ACC112 (cell line): ENCODE data around the gene BRIP1.

Experiments
- H2AFZ ChIP-seq: fragments of 200-600 bp; sonication (generic); one replicate; pipeline ENCODE4 v1.6.0; 2017; ENCODE audit warnings: antibody characterized with exemption, low read length; ENCODE audit not compliant: unreplicated experiment
- H3K27ac ChIP-seq: fragments of 200-600 bp; sonication (generic); 2 replicates; pipeline ENCODE4 v1.5.1; 2014; ENCODE audit warnings: low read depth, mild to moderate bottlenecking, antibody characterized with exemption, low read length, moderate library complexity
- H3K27me3 ChIP-seq: fragments of 200-600 bp; sonication (generic); 2 replicates; pipeline ENCODE4 v1.6.1; 2014; ENCODE audit warnings: mild to moderate bottlenecking, antibody characterized with exemption, low read length, moderate library complexity, mixed read lengths; ENCODE audit not compliant: insufficient read depth
- H3K36me3 ChIP-seq: fragments of 200-600 bp; sonication (generic); 2 replicates; pipeline ENCODE4 v1.6.1; 2016; ENCODE audit warnings: mild to moderate bottlenecking, antibody characterized with exemption, low read length, moderate library complexity, mixed read lengths; ENCODE audit not compliant: insufficient read depth
- H3K4me1 ChIP-seq: fragments of 200-600 bp; sonication (generic); one replicate; pipeline ENCODE4 v1.6.1; 2016; ENCODE audit warnings: low read length, mixed read lengths; ENCODE audit not compliant: insufficient read depth, unreplicated experiment, control insufficient read depth
- H3K4me3 ChIP-seq: fragments of 200-600 bp; sonication (generic); 2 replicates; pipeline ENCODE4 v1.5.1; 2014; ENCODE audit warnings: mild to moderate bottlenecking, low read depth, low read length
- H3K79me2 ChIP-seq: fragments of 200-600 bp; sonication (generic); one replicate; pipeline ENCODE4 v1.6.0; 2016; ENCODE audit warnings: low read length; ENCODE audit not compliant: control insufficient read depth, unreplicated experiment, insufficient read depth

The BRIP1 gene

GRCh38 chr17:61846088-61846487 is 17.2 kb downstream of the BRIP1 start:
- H3K27ac ChIP-seq = no peak overlapping the region
- H3K4me3 ChIP-seq = no peak overlapping the region
- H3K27me3 ChIP-seq = no peaks in the 10 kb centered on the region
- no peaks in the 10 kb centered on the region for H3K4me1 ChIP-seq
- H3K36me3 ChIP-seq = peaks cover 17% of the 10 kb centered on the region
- no peaks in the 10 kb centered on the region for H3K79me2 ChIP-seq
- no peak overlapping the region for H2AFZ ChIP-seq

GRCh38 chr17:61843435-61843834 is 19.9 kb downstream of the BRIP1 start:
- H3K4me3 ChIP-seq = no peak overlapping the region
- peaks cover 17% of the 10 kb centered on the region for H3K36me3 ChIP-seq
- no peak overlapping the region for H2AFZ ChIP-seq
- no peaks in the 10 kb centered on the region for H3K4me1 ChIP-seq
- H3K79me2 ChIP-seq = no peaks in the 10 kb centered on the region
- no peak overlapping the region for H3K27ac ChIP-seq
- no peaks in the 10 kb centered on the region for H3K27me3 ChIP-seq

- Histone ChIP-seq H3K4me1 (no peaks in the 10 kb centered on the region), H3K79me2 (no peaks in the 10 kb centered on the region), H3K27ac (no peak overlapping the region), H3K4me3 (no peak overlapping the region), H3K27me3 (no peaks in the 10 kb centered on the region), H3K36me3 (peaks cover 17% of the 10 kb centered on the region), H2AFZ (no peak overlapping the region)
Observed at GRCh38 chr17:61842899-61843298, 20.4 kb downstream of the BRIP1 start.

- Histone ChIP-seq H2AFZ (no peak overlapping the region), H3K79me2 (no peaks in the 10 kb centered on the region), H3K36me3 (no peaks in the 10 kb centered on the region), H3K4me1 (peaks cover 5% of the 10 kb centered on the region), H3K27ac (no peak overlapping the region), H3K27me3 (no peaks in the 10 kb centered on the region), H3K4me3 (no peak overlapping the region)
Observed at GRCh38 chr17:61839300-61839786, 24.0 kb downstream of the BRIP1 start.

- H3K36me3 ChIP-seq = no peaks in the 10 kb centered on the region
- H3K4me1 ChIP-seq = peaks cover 13% of the 10 kb centered on the region
Observed at GRCh38 chr17:61837175-61838051, 25.9 kb downstream of the BRIP1 start.

GRCh38 chr17:61836266-61837174 is 26.8 kb downstream of the BRIP1 start:
- Histone ChIP-seq H3K36me3 (no peaks in the 10 kb centered on the region), H3K79me2 (no peaks in the 10 kb centered on the region)

More at GRCh38 chr17:61837175-61838051, 25.9 kb downstream of the BRIP1 start:
- Histone ChIP-seq H2AFZ (no peak overlapping the region), H3K79me2 (no peaks in the 10 kb centered on the region), H3K27ac (no peak overlapping the region), H3K4me3 (no peak overlapping the region), H3K27me3 (no peaks in the 10 kb centered on the region)

GRCh38 chr17:61835606-61836005 is 27.7 kb downstream of the BRIP1 start:
- Histone ChIP-seq H3K4me1 (peaks cover 13% of the 10 kb centered on the region), H3K4me3 (no peak overlapping the region), H2AFZ (no peak overlapping the region), H3K27me3 (no peaks in the 10 kb centered on the region), H3K27ac (no peak overlapping the region), H3K36me3 (no peaks in the 10 kb centered on the region), H3K79me2 (no peaks in the 10 kb centered on the region)

More at GRCh38 chr17:61836266-61837174, 26.8 kb downstream of the BRIP1 start:
- Histone ChIP-seq H3K4me3 (no peak overlapping the region), H3K27ac (no peak overlapping the region), H3K27me3 (no peaks in the 10 kb centered on the region), H2AFZ (no peak overlapping the region), H3K4me1 (peaks cover 13% of the 10 kb centered on the region)

- H3K27ac ChIP-seq = no peak overlapping the region
- H3K4me1 ChIP-seq = peaks cover 13% of the 10 kb centered on the region
- no peak overlapping the region for H2AFZ ChIP-seq
- H3K79me2 ChIP-seq = no peaks in the 10 kb centered on the region
- no peak overlapping the region for H3K4me3 ChIP-seq
- no peaks in the 10 kb centered on the region for H3K36me3 ChIP-seq
- no peaks in the 10 kb centered on the region for H3K27me3 ChIP-seq
Observed at GRCh38 chr17:61834610-61835009, 28.7 kb downstream of the BRIP1 start.

GRCh38 chr17:61833536-61834193 is 29.7 kb downstream of the BRIP1 start:
- Histone ChIP-seq H3K79me2 (no peaks in the 10 kb centered on the region), H3K27me3 (no peaks in the 10 kb centered on the region), H3K4me1 (peaks cover 13% of the 10 kb centered on the region), H2AFZ (no peak overlapping the region), H3K36me3 (no peaks in the 10 kb centered on the region), H3K27ac (no peak overlapping the region), H3K4me3 (no peak overlapping the region)

GRCh38 chr17:61832463-61832862 is 30.9 kb downstream of the BRIP1 start:
- Histone ChIP-seq H3K79me2 (no peaks in the 10 kb centered on the region), H2AFZ (no peak overlapping the region), H3K4me1 (peaks cover 13% of the 10 kb centered on the region), H3K4me3 (no peak overlapping the region), H3K36me3 (0 out of 2 replicates have a peak, but pooled peaks cover 5% of the 10 kb centered on the region), H3K27me3 (no peaks in the 10 kb centered on the region), H3K27ac (no peak overlapping the region)
